Measurements from ENCODE around the gene EXOC6B.

DNA sequence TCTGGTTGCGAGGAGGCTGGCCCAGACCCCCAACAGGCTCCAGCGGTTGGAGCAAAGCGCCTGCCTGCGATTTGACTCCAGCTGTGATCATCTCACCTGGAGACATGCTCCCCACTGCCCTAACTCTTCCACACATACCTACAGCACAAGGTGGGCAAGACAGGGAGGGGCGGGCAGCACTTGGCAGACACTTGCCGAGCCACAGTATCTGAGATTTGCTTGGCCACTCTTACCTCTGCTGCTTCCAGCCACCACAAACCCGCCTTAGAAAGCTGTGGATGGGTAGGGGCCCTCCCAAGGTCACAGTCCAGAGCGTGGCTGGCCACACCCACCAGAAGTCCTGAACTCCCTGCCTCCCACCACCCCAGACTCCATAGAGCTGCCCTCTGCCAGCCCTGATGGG is 686.4 kb downstream of the EXOC6B start:
- TF ChIP-seq, protein P1, sequence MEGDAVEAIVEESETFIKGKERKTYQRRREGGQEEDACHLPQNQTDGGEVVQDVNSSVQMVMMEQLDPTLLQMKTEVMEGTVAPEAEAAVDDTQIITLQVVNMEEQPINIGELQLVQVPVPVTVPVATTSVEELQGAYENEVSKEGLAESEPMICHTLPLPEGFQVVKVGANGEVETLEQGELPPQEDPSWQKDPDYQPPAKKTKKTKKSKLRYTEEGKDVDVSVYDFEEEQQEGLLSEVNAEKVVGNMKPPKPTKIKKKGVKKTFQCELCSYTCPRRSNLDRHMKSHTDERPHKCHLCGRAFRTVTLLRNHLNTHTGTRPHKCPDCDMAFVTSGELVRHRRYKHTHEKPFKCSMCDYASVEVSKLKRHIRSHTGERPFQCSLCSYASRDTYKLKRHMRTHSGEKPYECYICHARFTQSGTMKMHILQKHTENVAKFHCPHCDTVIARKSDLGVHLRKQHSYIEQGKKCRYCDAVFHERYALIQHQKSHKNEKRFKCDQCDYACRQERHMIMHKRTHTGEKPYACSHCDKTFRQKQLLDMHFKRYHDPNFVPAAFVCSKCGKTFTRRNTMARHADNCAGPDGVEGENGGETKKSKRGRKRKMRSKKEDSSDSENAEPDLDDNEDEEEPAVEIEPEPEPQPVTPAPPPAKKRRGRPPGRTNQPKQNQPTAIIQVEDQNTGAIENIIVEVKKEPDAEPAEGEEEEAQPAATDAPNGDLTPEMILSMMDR (IDR thresholded peaks at IDR 0.05): no peak
- no peak for TF ChIP-seq POLR2A (IDR thresholded peaks at IDR 0.05)

All from esophagus squamous epithelium (tissue), 4 donors.